ENCODE data around the gene TLN1. TPM values are rescaled to one million over a fixed set of nuclear protein-coding genes. Genes with fewer than 3 reads are reported as not detected.
A peak's percentile ranks its signal among the peaks of the same experiment; 100 is the strongest.

Gene TLN1
- total and polyA plus RNA-seq, 11 donors, result 152 to 373 (median 257) TPM

DNA sequence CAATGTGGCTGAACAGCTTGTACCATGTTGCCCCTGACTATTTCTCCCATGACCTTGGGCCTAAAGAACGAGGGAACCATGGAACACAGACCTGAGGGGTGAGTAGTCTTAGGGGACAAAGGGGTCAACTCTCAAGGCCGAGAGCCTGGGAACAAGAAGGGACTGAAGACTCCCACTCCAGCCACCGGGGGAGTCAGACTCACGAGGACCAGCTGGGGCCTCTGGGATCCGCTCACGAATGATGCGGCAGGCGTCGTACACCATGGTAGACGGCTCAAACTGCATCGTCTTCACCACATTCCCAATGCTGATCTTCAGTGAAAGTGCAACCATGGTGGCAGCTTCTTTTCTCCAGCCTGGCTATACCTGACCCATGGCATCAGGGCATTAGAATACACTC lies 6.6 kb downstream of the TLN1 start:
- TF ChIP-seq, protein P1, sequence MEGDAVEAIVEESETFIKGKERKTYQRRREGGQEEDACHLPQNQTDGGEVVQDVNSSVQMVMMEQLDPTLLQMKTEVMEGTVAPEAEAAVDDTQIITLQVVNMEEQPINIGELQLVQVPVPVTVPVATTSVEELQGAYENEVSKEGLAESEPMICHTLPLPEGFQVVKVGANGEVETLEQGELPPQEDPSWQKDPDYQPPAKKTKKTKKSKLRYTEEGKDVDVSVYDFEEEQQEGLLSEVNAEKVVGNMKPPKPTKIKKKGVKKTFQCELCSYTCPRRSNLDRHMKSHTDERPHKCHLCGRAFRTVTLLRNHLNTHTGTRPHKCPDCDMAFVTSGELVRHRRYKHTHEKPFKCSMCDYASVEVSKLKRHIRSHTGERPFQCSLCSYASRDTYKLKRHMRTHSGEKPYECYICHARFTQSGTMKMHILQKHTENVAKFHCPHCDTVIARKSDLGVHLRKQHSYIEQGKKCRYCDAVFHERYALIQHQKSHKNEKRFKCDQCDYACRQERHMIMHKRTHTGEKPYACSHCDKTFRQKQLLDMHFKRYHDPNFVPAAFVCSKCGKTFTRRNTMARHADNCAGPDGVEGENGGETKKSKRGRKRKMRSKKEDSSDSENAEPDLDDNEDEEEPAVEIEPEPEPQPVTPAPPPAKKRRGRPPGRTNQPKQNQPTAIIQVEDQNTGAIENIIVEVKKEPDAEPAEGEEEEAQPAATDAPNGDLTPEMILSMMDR (IDR thresholded peaks at IDR 0.05), result no peak
- no peak for TF ChIP-seq POLR2A (IDR thresholded peaks at IDR 0.05)
- 90 to 94% (median 92%) methylated on average over 11 of the region's 11 CpGs for WGBS, 4 donors
- intact Hi-C loops (cut with DNase I), result loop anchor here in 9 of 10 donors (5.0 kb wide), 5 partner anchors 33 to 78 kb away; partner anchors contain the start of genes TPM2 (in 2 of the 9) and ARHGEF39 (in 1 of the 9)
- ATAC-seq, result no peak
- Histone ChIP-seq H3K27ac (peak overlapping the region in 1 of 12 donors; percentile 98), H3K4me3 (no peak overlapping the region), H3K27me3 (no peaks in the 10 kb centered on the region), H3K36me3 (peaks cover 0 to 63% (median 60%) of the 10 kb centered on the region in 9 donors), H3K9me3 (no peaks in the 10 kb centered on the region), H3K4me1 (peaks cover 6 to 50% (median 42%) of the 10 kb centered on the region in 12 donors)
- peak in 1 of 5 donors; percentile 20 for DNase-seq

GRCh38 chr9:35723908-35724307 lies 8.1 kb downstream of the TLN1 start:
- Histone ChIP-seq H3K4me3 (no peak overlapping the region), H3K27ac (no peak overlapping the region), H3K4me1 (peaks cover 0 to 36% (median 28%) of the 10 kb centered on the region in 12 donors), H3K36me3 (peaks cover 0 to 77% (median 75%) of the 10 kb centered on the region in 9 donors), H3K27me3 (no peaks in the 10 kb centered on the region), H3K9me3 (no peaks in the 10 kb centered on the region)
- DNase-seq (peak in 1 of 5 donors; percentile 3), ATAC-seq (no peak)
- no peak for TF ChIP-seq POLR2A (IDR thresholded peaks at IDR 0.05)
- TF ChIP-seq, protein P1 (IDR thresholded peaks at IDR 0.05), result no peak
- intact Hi-C loops (cut with DNase I), result no loop called here
- WGBS, 4 donors, result 92 to 95% (median 93%) methylated on average over 8 of the region's 8 CpGs

- Histone ChIP-seq H3K4me1 (peaks cover 0 to 31% (median 23%) of the 10 kb centered on the region in 12 donors), H3K36me3 (peaks cover 0 to 82% (median 80%) of the 10 kb centered on the region in 9 donors), H3K9me3 (no peaks in the 10 kb centered on the region), H3K27ac (no peak overlapping the region), H3K4me3 (no peak overlapping the region), H3K27me3 (no peaks in the 10 kb centered on the region)
- no peak for DNase-seq
- TF ChIP-seq, protein P1 (IDR thresholded peaks at IDR 0.05), result no peak
- no peak for TF ChIP-seq POLR2A (IDR thresholded peaks at IDR 0.05)
- 80 to 96% (median 93%) methylated on average over 2 of the region's 2 CpGs for WGBS, 4 donors
- ATAC-seq, result no peak
- intact Hi-C loops (cut with DNase I), result no loop called here
These were observed 8.6 kb downstream of the TLN1 start for GRCh38 chr9:35723426-35723825.

- Histone ChIP-seq H3K27ac (no peak overlapping the region), H3K4me1 (no peaks in the 10 kb centered on the region), H3K4me3 (no peak overlapping the region), H3K27me3 (no peaks in the 10 kb centered on the region), H3K9me3 (no peaks in the 10 kb centered on the region), H3K36me3 (peaks cover 16 to 100% (median 100%) of the 10 kb centered on the region in 9 donors)
- WGBS, 4 donors, result 90 to 99% (median 95%) methylated on average over 4 of the region's 4 CpGs
- ATAC-seq, result no peak
- TF ChIP-seq, protein P1 (IDR thresholded peaks at IDR 0.05), result no peak
- TF ChIP-seq POLR2A (IDR thresholded peaks at IDR 0.05), result no peak
- intact Hi-C loops (cut with DNase I), result no loop called here
- no peak for DNase-seq
These were observed 12.4 kb downstream of the TLN1 start for GRCh38 chr9:35719546-35719945.

Measured in heart left ventricle (tissue), 16 donors.